GM18499 (cell line): ENCODE data around the gene ZBTB8A.
"Not testable (repeated sequence)": the region's sequence is repeated elsewhere in the genome, so short reads cannot be mapped to it uniquely, and the experiment has no call there.

Experiments
- ATAC-seq: cut with Tn5 transposase; IDR thresholded peaks from one replicate; pipeline ENCODE4 v1.9.1; 2021; ENCODE audit warnings: moderate number of reproducible peaks; ENCODE audit not compliant: insufficient read depth, unreplicated experiment

Gene ZBTB8A

GRCh38 chr1:32538887-32539583, at the start of gene ZBTB8A:
Gene ZBTB8A, plus strand, starts transcription at chr1:32539427. Its CDS starts 53,505 bp downstream, at chr1:32592932.
- no peak for ATAC-seq

DNA sequence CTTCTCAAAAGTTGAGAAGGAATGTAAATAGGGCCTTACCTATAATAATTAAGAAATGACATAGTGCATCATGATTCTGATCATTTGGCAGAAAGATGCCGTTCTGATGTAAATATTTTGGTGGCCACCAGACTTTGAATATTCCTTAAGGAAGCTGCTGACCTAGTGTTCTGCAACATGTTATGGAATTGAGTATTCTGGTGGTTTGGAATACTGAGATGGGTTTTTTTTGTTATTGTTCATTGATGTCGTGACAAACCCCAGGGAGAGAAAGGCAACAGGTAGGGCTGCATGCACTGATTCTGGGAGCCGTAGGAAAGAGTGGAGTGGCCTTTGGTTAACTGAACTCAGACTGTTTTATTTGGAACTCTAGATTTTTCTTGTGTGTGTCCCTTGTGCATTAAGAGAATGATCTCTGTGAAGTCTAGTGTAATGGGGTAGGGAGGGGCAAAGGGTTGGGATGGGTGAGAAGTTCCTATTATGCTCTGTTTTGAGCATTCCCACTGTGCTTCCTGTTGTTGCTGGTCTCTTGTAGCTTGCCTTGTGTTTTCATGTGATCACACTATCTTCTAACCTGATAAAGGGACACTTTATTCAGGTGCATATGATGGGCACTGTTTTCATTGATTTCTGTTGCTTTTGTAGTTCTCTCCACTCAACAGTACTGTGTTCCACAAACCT, 49.3 kb upstream of the ZBTB8A start:
- ATAC-seq = no peak

- no peak for ATAC-seq
Measured at GRCh38 chr1:32491386-32491785, 47.8 kb upstream of the ZBTB8A start.

GRCh38 chr1:32494196-32494595, 45.0 kb upstream of the ZBTB8A start:
- ATAC-seq = no peak

GRCh38 chr1:32494711-32495337, 44.4 kb upstream of the ZBTB8A start:
- ATAC-seq = no peak

GRCh38 chr1:32496127-32496526, 43.1 kb upstream of the ZBTB8A start:
- ATAC-seq = no peak

DNA sequence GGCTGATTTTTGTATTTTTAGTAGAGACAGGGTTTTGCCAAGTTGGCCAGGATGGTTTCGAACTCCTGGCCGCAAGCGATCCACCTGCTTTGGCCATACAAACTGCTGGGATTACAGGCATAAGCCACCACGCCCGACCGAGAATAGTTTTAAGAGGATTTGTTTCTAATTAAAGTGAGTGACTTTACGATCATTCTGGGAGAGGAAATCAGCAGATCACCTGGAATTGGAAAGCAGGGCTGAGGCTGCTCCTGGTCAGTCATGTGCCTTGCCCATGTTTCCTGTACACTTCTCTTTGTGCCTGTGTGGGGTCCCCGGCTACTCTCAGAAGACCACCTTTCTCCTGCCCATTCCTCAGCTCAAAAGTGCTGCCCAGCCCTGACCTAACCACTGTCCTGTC, 40.5 kb upstream of the ZBTB8A start:
- no peak for ATAC-seq

DNA sequence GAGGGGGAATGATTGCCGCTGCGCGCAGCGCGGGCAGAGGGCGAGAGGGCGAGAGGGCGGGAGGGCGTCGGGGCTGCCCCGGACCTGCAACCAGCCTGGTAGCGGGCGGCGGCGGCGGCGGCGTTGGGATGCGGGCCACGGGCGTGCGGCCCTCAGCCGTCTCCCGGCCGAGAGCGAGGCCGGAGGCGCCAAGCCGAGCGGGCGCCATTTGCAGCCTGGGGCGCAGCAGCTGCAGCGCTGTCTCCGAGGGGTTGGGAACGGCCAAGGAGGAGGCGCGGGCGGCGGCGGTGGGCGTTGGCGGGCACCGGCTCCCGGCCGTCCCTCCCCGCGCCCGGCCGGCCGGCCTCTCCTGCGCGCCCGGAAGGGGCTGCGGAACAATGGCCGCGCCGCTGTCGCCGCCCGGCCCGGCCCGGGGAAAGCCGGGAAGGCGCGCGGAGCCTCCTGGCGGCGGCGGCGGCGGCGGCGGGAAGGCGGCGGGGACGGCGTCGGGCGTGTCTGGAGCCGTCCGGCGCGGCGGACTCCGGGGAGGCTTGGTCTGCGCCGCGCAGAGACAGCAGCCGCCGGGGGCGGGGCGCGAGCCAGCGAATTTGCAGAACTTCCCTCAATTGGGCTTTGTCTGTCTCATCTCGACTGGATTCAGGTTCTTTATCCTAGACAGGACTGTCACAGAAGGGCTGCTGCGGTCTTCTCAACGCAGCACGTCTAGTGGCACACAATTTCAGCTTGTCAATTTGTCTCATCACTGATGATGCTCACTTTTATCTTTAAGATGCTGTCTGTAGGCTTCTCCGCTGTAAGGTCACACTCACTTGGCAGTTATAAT, 38.6 kb upstream of the ZBTB8A start:
- no peak for ATAC-seq

DNA sequence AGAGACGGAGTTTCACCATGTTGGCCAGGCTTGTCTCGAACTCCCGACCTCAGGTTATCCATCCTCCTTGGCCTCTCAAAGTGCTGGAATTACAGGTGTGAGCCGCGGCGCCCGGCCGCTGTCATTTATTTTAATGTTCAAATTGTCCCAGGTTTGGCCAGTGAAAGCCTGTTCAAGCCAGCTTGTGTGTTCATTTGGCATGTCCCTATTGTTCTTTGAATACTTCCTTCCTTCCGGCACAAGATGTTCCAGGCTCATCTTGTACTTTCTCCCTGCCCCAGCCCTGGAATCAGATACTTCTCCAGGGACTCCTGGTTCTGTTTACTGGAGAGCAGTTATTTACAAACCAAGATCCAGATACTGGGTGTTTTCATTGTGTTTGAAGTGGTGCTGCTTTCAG, 37.4 kb upstream of the ZBTB8A start:
- ATAC-seq = no peak

- ATAC-seq = no peak
Measured at GRCh38 chr1:32503153-32503552, 36.1 kb upstream of the ZBTB8A start.

DNA sequence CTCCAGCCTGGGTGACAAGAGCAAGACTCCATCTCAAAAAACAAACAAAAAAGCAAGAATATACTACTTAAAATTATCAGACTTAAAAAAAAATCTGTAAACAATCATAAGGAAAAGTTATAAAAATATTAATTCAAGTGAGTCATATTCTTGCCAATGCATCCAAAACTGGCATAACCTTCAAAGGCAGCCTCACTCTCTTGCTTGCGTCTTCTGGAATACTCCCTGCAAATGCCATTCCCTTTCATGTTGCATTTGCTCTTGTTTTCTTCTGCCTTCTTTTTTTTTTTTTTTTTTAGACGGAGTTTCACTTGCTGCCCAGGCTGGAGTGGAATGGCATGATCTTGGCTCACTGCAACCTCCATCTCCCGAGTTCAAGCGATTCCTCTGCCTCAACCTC, 32.2 kb upstream of the ZBTB8A start:
- no peak for ATAC-seq

- ATAC-seq = no peak
Measured at GRCh38 chr1:32508761-32509160, 30.5 kb upstream of the ZBTB8A start.

DNA sequence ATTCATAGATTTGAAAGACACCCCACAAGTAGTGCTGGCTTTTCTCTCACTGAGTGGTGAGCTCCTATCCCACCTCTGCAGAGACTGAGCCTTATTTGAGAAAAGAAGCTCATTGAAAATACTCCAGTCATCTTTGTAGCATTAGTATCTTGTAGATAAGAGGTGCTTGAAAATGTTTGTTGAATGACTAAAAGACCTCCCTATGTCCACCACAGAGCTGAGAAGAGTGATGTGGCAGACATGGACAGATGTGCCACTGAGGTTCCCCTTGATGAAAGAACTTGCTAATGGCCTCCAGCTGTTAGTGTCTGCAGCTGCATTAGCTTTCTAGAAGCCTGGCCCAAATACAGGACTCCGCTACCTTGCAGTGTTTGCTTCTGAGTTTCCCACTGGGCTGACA, 29.3 kb upstream of the ZBTB8A start:
- no peak for ATAC-seq

DNA sequence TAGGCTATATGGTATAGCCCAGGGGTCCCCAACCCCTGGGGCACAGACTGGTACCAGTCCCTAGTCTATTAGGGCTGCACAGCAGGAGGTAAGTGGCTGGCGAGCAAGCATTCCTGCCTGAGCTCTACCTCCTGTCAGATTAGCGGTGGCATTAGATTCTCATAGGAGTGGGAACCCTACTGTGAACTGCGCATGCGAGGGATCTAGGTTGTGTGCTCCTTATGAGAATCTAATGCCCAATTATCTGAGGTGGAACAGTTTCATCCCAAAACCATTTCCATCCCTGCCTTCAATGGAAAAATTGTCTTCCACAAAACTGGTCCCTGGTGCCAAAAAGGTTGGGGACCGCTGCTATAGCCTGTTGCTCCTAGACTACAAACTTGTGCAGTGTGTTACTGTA, 22.8 kb upstream of the ZBTB8A start:
- ATAC-seq = no peak

GRCh38 chr1:32518976-32519375, 20.3 kb upstream of the ZBTB8A start:
- no peak for ATAC-seq

- ATAC-seq = no peak
Measured at GRCh38 chr1:32521165-32521564, 18.1 kb upstream of the ZBTB8A start.

GRCh38 chr1:32525053-32525452, 14.2 kb upstream of the ZBTB8A start:
- no peak for ATAC-seq

- no peak for ATAC-seq
Measured at GRCh38 chr1:32525661-32526444, 13.4 kb upstream of the ZBTB8A start.

DNA sequence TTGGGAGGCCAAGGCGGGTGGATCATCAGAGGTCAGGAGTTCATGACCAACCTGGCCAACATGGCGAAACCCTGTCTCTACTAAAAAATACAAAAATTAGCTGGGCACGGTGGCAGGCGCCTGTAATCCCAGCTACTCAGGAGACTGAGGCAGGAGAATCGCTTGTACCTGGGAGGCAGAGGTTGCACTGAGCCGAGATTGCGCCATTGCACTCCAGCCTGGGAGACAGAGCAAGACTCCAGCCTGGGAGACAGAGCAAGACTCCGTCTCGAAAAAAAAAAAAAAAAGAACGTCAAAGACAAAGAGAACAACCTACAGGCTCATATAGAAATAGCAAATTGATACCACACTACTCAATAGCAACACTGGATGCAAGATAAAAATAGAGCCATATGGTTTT, 10.7 kb upstream of the ZBTB8A start:
- not testable (repeated sequence) for ATAC-seq

DNA sequence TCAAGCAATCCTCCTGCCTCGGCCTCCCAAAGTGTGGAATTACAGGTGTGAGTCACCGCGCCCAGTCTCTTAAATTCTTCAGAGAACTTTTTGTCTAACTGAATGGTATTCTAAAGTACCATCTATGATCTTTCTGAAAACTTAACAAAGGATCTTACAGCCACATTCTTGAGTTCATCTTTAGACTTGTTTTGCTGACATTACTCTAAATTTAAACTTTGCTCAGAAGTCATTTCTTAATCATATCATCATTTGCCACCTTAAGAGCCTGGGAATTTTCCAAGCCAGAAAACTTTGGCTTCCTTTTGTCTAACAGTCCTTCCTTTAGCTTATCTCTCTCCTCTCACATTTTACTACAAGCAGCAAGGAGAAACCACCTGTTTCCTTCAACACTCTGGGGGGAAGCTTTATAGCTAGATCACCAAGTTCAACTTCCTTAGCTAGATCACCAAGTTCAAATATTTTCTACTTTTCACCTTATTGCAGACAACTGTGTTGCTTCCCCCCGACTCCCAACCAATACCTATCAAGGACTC, 5.4 kb upstream of the ZBTB8A start:
- no peak for ATAC-seq
